Keratinocyte (primary cell): ENCODE results near the gene DCAF7. TPM values are rescaled to one million over a fixed set of nuclear protein-coding genes. Genes with fewer than 3 reads are reported as not detected.

Experiments used
- DNase-seq: peaks from one replicate; pipeline ENCODE4 v3.0.0-alpha.2; 2011; ENCODE audit warnings: low read depth, missing footprints, low spot score
- FAIRE-seq: peaks from 2 replicates; lab custom pipeline; 2011; peaks lifted over from hg19 to GRCh38; lab: Jason Lieb, UNC
- H2AFZ ChIP-seq: 2 replicates; pipeline ENCODE4 v1.6.0; 2012; ENCODE audit warnings: low read length, control low read depth, inconsistent platforms; ENCODE audit not compliant: control insufficient read depth
- H3K27ac ChIP-seq: 2 replicates; pipeline ENCODE4 v1.5.1; 2011; ENCODE audit warnings: low read length; ENCODE audit not compliant: control insufficient read depth, insufficient read depth
- H3K27me3 ChIP-seq: 3 replicates; pipeline ENCODE4 v1.6.0; 2011; ENCODE audit warnings: low read length; ENCODE audit not compliant: control insufficient read depth, insufficient read depth; ENCODE audit errors: extremely low read depth
- H3K36me3 ChIP-seq, 2 experiments: 2 replicates in 1 of 2; 3 replicates in 1 of 2; pipeline ENCODE4 v1.5.1; 2011; ENCODE audit warnings: low read length in 2 of 2, mild to moderate bottlenecking in 1 of 2; ENCODE audit not compliant: control insufficient read depth in 2 of 2, insufficient read depth in 2 of 2; ENCODE audit errors: extremely low read depth in 1 of 2
- H3K4me1 ChIP-seq: 3 replicates; pipeline ENCODE4 v1.5.1; 2011; ENCODE audit warnings: low read length; ENCODE audit not compliant: control insufficient read depth, insufficient read depth; ENCODE audit errors: extremely low read depth
- H3K4me2 ChIP-seq: 3 replicates; pipeline ENCODE4 v1.6.0; 2011; ENCODE audit warnings: low read depth, low read length; ENCODE audit not compliant: control insufficient read depth, insufficient read depth; ENCODE audit errors: extremely low read depth
- H3K4me3 ChIP-seq, 3 experiments: fragments of 200-600 bp in 1 of 3; sonication (generic) in 1 of 3; 2 replicates in 2 of 3; 3 replicates in 1 of 3; pipeline ENCODE4 v1.5.1; 2011 to 2016; ENCODE audit warnings: low read length in 3 of 3, mild to moderate bottlenecking in 3 of 3, control low read depth in 2 of 3, inconsistent platforms in 1 of 3, low read depth in 1 of 3, mixed read lengths in 1 of 3, mixed run types in 1 of 3, moderate library complexity in 1 of 3; ENCODE audit not compliant: control insufficient read depth in 2 of 3, insufficient read depth in 2 of 3; ENCODE audit errors: extremely low read depth in 1 of 3
- H3K79me2 ChIP-seq: 2 replicates; pipeline ENCODE4 v1.6.0; 2012; ENCODE audit warnings: low read length; ENCODE audit not compliant: control insufficient read depth, insufficient read depth
- H3K9ac ChIP-seq: 3 replicates; pipeline ENCODE4 v1.6.0; 2011; ENCODE audit warnings: low read length; ENCODE audit not compliant: control insufficient read depth, insufficient read depth; ENCODE audit errors: extremely low read depth
- H3K9me1 ChIP-seq: 3 replicates; pipeline ENCODE4 v1.6.0; 2011; ENCODE audit warnings: low read length; ENCODE audit not compliant: control insufficient read depth, insufficient read depth; ENCODE audit errors: extremely low read depth
- H3K9me3 ChIP-seq: 2 replicates; pipeline ENCODE4 v1.5.1; 2012; ENCODE audit warnings: low read depth, low read length; ENCODE audit not compliant: control insufficient read depth
- H4K20me1 ChIP-seq: 3 replicates; pipeline ENCODE4 v1.6.0; 2011; ENCODE audit warnings: low read length; ENCODE audit not compliant: control insufficient read depth, insufficient read depth; ENCODE audit errors: extremely low read depth
- CTCF ChIP-seq, 3 experiments: IDR thresholded peaks in 1 of 3; conservative IDR thresholded peaks in 1 of 3; optimal IDR thresholded peaks in 1 of 3; 2 replicates in 2 of 3; 3 replicates in 1 of 3; pipeline versions ENCODE3 to v1.5.1; 2011; ENCODE audit warnings: low read length in 3 of 3, mild to moderate bottlenecking in 3 of 3, moderate library complexity in 2 of 3, control low read depth in 1 of 3, inconsistent platforms in 1 of 3; ENCODE audit not compliant: insufficient read depth in 2 of 3; ENCODE audit errors: extremely low read depth in 1 of 3
- EZH2 ChIP-seq: IDR thresholded peaks from one replicate; pipeline ENCODE4 v1.6.1; 2012; ENCODE audit warnings: inconsistent platforms, mild to moderate bottlenecking, low read length, moderate library complexity
- dilution Hi-C: fragments of 300-500 bp; cut with MboI; formaldehyde crosslinking; loops from one replicate; pipeline ENCODE4 v1.7.0; 2020; ENCODE audit warnings: low sequenced_read_pairs; ENCODE audit not compliant: extremely low pct_ligation_motif_present
- polyA plus RNA-seq, 5 experiments: library from polyadenylated mRNA; depleted of rRNA in 3 of 5; stranded (reverse) in 3 of 5; stranded (forward) in 1 of 5; unstranded in 1 of 5; fragments of >200 nt; gene quantifications; 1 replicate in 1 of 5; 2 replicates in 3 of 5; 3 replicates in 1 of 5; pipeline versions ENCODE4 v1.2.1 to v1.2.3, GENCODE V29; 2011 to 2012; ENCODE audit warnings: missing spikeins in 2 of 5, low read depth in 1 of 5, low replicate concordance in 1 of 5

Gene DCAF7
- polyA plus RNA-seq, 1 donor (not counting 4 experiments of a cell fraction or from before 2014, with no cell fraction given): 32.6 TPM

GRCh38 chr17:63531022-63531965 is 19.0 kb upstream of the DCAF7 start:
- Histone ChIP-seq H3K27ac (no peak overlapping the region), H3K4me1 (no peaks in the 10 kb centered on the region), H3K4me2 (no peak overlapping the region), H2AFZ (no peak overlapping the region), H3K4me3 (no peak overlapping the region), H3K9ac (no peak overlapping the region), H4K20me1 (no peaks in the 10 kb centered on the region), H3K79me2 (no peaks in the 10 kb centered on the region), H3K27me3 (peaks cover 8% of the 10 kb centered on the region), H3K36me3 (no peaks in the 10 kb centered on the region), H3K9me1 (no peaks in the 10 kb centered on the region), H3K9me3 (no peaks in the 10 kb centered on the region)
- no peak for FAIRE-seq
- dilution Hi-C loops: no loop called here
- no peak for DNase-seq
- TF ChIP-seq EZH2 (no peak), CTCF (optimal IDR thresholded peaks at IDR 0.05 in 1 of 3, IDR thresholded peaks at IDR 0.05 in 1 of 3, conservative IDR thresholded peaks at IDR 0.05 in 1 of 3; ENCODE audit: extremely low read depth in 1 of 3, insufficient read depth in 2 of 3, low read length in 3 of 3) (no peak)

GRCh38 chr17:63533433-63534077 is 16.7 kb upstream of the DCAF7 start:
- Histone ChIP-seq H3K4me3 (no peak overlapping the region), H3K4me1 (no peaks in the 10 kb centered on the region), H3K27ac (no peak overlapping the region), H3K79me2 (no peaks in the 10 kb centered on the region), H3K9me1 (no peaks in the 10 kb centered on the region), H3K27me3 (peaks cover 18% of the 10 kb centered on the region), H3K4me2 (no peak overlapping the region), H2AFZ (no peak overlapping the region), H3K9me3 (no peaks in the 10 kb centered on the region), H4K20me1 (no peaks in the 10 kb centered on the region), H3K36me3 (no peaks in the 10 kb centered on the region), H3K9ac (no peak overlapping the region)
- DNase-seq: no peak
- dilution Hi-C loops: no loop called here
- no peak for FAIRE-seq
- TF ChIP-seq CTCF (optimal IDR thresholded peaks at IDR 0.05 in 1 of 3, IDR thresholded peaks at IDR 0.05 in 1 of 3, conservative IDR thresholded peaks at IDR 0.05 in 1 of 3; ENCODE audit: extremely low read depth in 1 of 3, insufficient read depth in 2 of 3, low read length in 3 of 3): no peak
- no peak for TF ChIP-seq EZH2
